GM10266 (cell line): ENCODE measurements around the gene SLIT3.

Experiments
- DNase-seq: peaks from one replicate; pipeline ENCODE4 v3.0.0; 2012; ENCODE audit errors: extremely low spot score
- TF ChIP-seq, protein P1 (sequence below): IDR thresholded peaks from 2 replicates; pipeline ENCODE4 v1.5.1; 2012; ENCODE audit warnings: mild to moderate bottlenecking, low read depth; ENCODE audit not compliant: control insufficient read depth, insufficient read depth; ENCODE audit errors: missing control alignments

Gene SLIT3

DNA sequence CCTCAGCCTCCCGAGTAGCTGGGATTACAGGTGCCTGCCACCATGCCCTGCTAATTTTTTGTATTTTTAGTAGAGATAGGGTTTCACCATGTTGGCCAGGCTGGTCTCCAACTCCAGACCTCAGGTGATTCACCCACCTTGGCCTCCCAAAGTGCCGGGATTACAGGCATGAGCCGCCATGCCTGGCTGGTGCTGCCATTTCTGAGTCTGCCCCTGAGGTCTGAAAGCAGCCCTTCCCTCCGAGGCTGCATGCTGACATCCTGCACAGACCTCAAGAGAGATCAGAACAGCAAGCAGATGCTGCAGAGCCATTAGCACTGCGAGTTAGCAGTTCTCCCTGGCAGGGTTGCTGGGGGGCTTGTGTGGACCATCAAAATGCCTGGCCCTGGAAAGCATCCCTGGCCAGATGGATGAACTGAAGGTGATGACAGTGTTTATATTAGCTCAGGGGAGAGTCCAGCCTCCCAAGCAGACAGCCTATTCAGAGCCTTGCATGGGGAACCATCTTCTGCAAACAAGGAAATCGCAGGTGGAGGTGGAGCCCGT lies 545.3 kb downstream of the SLIT3 start:
- TF ChIP-seq, protein P1, sequence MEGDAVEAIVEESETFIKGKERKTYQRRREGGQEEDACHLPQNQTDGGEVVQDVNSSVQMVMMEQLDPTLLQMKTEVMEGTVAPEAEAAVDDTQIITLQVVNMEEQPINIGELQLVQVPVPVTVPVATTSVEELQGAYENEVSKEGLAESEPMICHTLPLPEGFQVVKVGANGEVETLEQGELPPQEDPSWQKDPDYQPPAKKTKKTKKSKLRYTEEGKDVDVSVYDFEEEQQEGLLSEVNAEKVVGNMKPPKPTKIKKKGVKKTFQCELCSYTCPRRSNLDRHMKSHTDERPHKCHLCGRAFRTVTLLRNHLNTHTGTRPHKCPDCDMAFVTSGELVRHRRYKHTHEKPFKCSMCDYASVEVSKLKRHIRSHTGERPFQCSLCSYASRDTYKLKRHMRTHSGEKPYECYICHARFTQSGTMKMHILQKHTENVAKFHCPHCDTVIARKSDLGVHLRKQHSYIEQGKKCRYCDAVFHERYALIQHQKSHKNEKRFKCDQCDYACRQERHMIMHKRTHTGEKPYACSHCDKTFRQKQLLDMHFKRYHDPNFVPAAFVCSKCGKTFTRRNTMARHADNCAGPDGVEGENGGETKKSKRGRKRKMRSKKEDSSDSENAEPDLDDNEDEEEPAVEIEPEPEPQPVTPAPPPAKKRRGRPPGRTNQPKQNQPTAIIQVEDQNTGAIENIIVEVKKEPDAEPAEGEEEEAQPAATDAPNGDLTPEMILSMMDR = no peak
- DNase-seq = no peak

DNA sequence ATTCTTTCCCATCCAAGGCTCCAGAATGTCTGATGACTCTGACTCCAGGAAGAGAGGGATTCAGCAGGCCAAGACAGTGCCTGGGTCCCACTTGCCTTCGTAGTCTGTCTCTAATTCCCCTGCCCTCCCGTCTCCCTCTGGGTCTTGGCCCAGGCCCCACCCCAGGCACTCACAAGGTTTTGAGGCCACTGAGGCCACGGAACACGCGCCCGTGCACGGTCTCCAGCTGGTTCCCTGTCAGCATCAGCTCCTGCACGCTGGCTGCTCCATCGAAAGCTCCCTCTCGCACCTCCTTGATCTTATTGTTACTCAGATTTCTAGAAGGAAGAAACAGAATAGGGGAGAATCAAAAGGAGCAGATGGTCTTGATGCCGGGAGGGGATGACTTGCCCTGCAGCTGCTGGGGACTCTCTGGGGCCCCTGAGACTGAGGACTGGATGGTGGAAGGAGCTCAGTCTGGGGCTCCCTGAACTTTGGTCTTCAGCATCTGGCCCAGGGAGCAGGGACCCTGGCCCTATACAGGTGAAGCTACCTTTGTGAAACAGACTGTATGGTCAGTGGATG lies 547.2 kb downstream of the SLIT3 start:
- no peak for DNase-seq
- TF ChIP-seq, protein P1 = no peak

DNA sequence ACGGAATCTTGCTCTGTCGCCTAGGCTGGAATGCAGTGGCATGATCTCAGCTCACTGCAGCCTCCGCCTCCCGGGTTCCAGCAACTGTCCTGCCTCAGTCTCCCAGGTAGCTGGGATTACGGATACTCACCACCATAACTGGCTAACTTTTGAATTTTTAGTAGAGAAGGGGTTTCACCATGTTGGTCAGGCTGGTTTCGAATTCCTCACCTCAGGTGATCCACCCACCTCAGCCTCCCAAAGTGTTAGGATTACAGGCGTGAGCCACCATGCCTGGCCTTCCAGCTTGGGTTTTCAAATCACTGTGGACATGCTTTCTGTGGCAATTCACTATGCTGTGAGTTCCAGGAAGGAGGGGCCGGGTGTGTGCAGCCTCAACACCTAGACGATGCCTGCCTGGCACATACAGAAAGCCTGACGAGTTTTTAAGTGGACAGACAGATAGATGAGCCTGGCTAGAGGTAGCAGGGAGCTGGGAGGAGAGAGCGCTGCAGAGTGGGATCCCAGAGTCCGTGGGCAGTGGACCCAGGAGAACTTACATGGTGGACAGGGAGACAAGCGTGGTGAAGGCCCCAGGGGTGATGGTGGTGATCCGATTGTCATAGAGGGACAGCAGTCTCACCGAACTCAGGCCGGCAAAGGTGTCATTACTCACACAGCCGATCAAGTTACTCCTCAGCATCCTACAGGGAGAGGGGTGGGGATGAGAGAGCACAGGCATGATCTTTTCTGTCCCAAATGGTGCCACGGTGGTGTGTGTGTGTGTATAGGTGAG lies 548.3 kb downstream of the SLIT3 start:
- no peak for DNase-seq
- TF ChIP-seq, protein P1 = no peak

DNA sequence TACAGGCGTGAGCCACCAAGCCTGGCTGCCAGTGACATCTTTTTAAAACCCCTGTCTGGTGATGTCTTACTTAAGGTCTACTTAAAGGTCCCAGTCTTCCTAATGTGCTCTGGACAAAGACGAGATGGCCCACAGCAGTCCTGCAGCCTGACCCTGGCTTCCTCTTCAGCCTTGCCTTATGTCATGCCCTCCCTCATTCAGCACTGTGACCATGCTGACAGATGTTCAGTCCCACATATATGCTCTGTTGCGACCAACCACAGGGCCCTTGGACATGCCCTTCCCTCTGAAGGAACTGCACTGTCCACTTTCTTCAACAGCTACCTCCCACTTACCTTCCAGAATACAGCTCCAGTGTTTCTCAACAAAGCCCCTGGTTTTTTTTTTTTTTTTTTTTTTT lies 548.9 kb downstream of the SLIT3 start:
- no peak for DNase-seq
- TF ChIP-seq, protein P1 = no peak

DNA sequence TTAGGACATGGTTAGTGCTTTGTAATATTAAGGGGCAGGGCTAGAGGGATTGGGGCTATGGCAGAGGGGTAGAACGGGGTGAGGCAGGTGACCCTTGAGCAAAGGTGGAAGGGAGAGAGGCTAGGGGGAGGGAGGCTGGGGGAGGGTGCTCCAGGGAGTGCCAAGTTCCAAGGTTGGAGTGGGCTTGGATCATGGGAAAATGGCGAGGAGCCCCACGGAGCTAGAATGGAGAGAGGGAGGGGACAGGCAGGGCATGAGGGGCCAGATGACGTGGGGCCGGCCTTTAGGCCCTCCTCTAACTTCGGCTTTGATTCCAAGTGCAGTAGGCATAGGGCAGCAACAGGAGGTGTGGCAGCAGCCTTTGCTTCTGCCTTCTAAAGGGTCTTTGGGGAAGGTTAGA lies 550.0 kb downstream of the SLIT3 start:
- TF ChIP-seq, protein P1 = no peak
- DNase-seq = no peak

DNA sequence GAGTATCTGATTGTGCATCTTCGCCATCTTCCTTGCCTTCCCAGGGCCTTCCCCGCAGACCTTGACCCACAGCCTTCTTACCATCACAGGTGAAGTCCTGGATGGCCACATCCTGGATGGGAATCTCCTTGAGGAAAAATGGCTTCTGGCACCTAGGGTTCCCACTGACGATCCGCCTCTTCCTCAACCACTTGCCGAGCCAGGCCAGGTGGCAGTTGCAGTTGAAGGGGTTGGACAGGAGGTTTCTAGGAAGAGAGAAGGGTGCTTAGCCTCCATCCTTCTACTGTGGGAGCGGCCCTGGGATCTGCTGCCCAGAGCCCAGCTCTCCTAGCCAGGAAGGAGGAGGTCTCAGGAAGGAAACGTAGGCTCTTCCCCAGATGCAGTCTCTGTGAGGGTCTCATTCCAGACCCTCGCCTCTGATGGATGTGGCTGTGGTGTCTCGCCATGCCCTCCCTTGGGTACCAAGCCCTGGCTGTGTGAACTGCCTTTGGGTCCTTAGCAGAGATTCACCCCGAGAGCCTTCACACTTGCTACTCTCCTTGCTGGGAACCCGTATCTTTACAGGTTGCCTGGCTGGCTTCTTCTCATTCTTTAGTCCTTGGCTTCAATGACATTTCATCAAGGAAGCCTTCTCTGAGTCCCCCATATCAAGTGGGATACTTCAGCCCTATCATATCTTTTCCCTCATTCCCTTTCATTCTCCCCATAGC lies 551.4 kb downstream of the SLIT3 start:
- TF ChIP-seq, protein P1 = no peak
- no peak for DNase-seq
